Hypothalamus (tissue), 51 donors: Measurements from ENCODE around the gene CWH43.
A peak's percentile ranks its signal among the peaks of the same experiment; 100 is the strongest.
"Not testable (repeated sequence)": the region's sequence is repeated elsewhere in the genome, so short reads cannot be mapped to it uniquely, and the experiment has no call there.

Source experiments
- DNase-seq, 51 donors: peaks; one replicate each; lab custom pipeline; 2025; lab: John Stamatoyannopoulos, UW

Gene CWH43

GRCh38 chr4:48985976-48986653, at the start of gene CWH43:
Gene CWH43 (plus strand): TSS chr4:48986275. CDS start chr4:48986430, 155 bp downstream.
- DNase-seq, result no peak

- DNase-seq, result no peak
These were observed 49.0 kb upstream of the CWH43 start for GRCh38 chr4:48937033-48937432.

- no peak for DNase-seq
These were observed 47.2 kb upstream of the CWH43 start for GRCh38 chr4:48938831-48939230.

- DNase-seq, result no peak
These were observed 46.3 kb upstream of the CWH43 start for GRCh38 chr4:48939785-48940184.

- no peak for DNase-seq
These were observed 42.7 kb upstream of the CWH43 start for GRCh38 chr4:48943387-48943786.

GRCh38 chr4:48944252-48944651, 41.8 kb upstream of the CWH43 start:
- no peak for DNase-seq

- no peak for DNase-seq
These were observed 41.3 kb upstream of the CWH43 start for GRCh38 chr4:48944756-48945241.

GRCh38 chr4:48945981-48946380, 40.1 kb upstream of the CWH43 start:
- no peak for DNase-seq

- DNase-seq, result no peak
These were observed 38.3 kb upstream of the CWH43 start for GRCh38 chr4:48947731-48948130.

GRCh38 chr4:48949086-48949485, 37.0 kb upstream of the CWH43 start:
- DNase-seq, result no peak

GRCh38 chr4:48949518-48950219, 36.4 kb upstream of the CWH43 start:
- no peak for DNase-seq

GRCh38 chr4:48954314-48954713, 31.8 kb upstream of the CWH43 start:
- DNase-seq, result no peak

- DNase-seq, result not testable (repeated sequence)
These were observed 28.7 kb upstream of the CWH43 start for GRCh38 chr4:48957366-48957765.

GRCh38 chr4:48958582-48958981, 27.5 kb upstream of the CWH43 start:
- DNase-seq, result no peak

GRCh38 chr4:48960988-48961635, 25.0 kb upstream of the CWH43 start:
- no peak for DNase-seq

- DNase-seq, result no peak
These were observed 23.4 kb upstream of the CWH43 start for GRCh38 chr4:48962636-48963035.

- DNase-seq, result peak in 41 of 51 donors; percentile 1 to 75 (median 33)
These were observed 22.9 kb upstream of the CWH43 start for GRCh38 chr4:48963042-48963679.

GRCh38 chr4:48967101-48967500, 19.0 kb upstream of the CWH43 start:
- DNase-seq, result no peak

GRCh38 chr4:48967631-48968030, 18.4 kb upstream of the CWH43 start:
- DNase-seq, result no peak

- no peak for DNase-seq
These were observed 17.3 kb upstream of the CWH43 start for GRCh38 chr4:48968814-48969213.

GRCh38 chr4:48970471-48970921, 15.6 kb upstream of the CWH43 start:
- DNase-seq, result peak in 1 of 51 donors; percentile 30
